OCI-LY1 (cell line): ENCODE measurements around the gene CDYL2.

Experiments used
- H2AFZ ChIP-seq: fragments of 200-600 bp; sonication (generic), shearing (Covaris generic); 2 replicates; pipeline ENCODE4 v1.6.0; 2014; ENCODE audit warnings: antibody characterized with exemption, mild to moderate bottlenecking, low read length
- H3F3A ChIP-seq: fragments of 200-600 bp; sonication (generic), shearing (Covaris generic); 2 replicates; pipeline ENCODE4 v1.6.0; 2014; ENCODE audit warnings: mild to moderate bottlenecking, antibody characterized with exemption, low read length, moderate library complexity; ENCODE audit not compliant: insufficient read depth
- H3K27ac ChIP-seq: fragments of 200-600 bp; sonication (generic); 2 replicates; pipeline ENCODE4 v1.5.1; 2014; ENCODE audit warnings: low read length, mixed run types, mild to moderate bottlenecking, low read depth; ENCODE audit not compliant: poor library complexity, severe bottlenecking
- H3K27me3 ChIP-seq: fragments of 200-600 bp; sonication (generic); 2 replicates; pipeline ENCODE4 v1.6.0; 2014; ENCODE audit warnings: antibody characterized with exemption, mild to moderate bottlenecking, low read length, moderate library complexity; ENCODE audit not compliant: insufficient read depth
- H3K36me3 ChIP-seq: fragments of 200-600 bp; sonication (generic); 2 replicates; pipeline ENCODE4 v1.6.1; 2014; ENCODE audit warnings: mild to moderate bottlenecking, antibody characterized with exemption, low read length, moderate library complexity, mixed read lengths; ENCODE audit not compliant: insufficient read depth
- H3K4me1 ChIP-seq: fragments of 200-600 bp; sonication (generic); 2 replicates; pipeline ENCODE4 v1.5.1; 2014; ENCODE audit warnings: mild to moderate bottlenecking, low read length, moderate library complexity; ENCODE audit not compliant: insufficient read depth, severe bottlenecking
- H3K4me2 ChIP-seq: fragments of 200-600 bp; sonication (generic), shearing (Covaris generic); 2 replicates; pipeline ENCODE4 v1.6.1; 2014; ENCODE audit warnings: low read length
- H3K4me3 ChIP-seq: fragments of 200-600 bp; sonication (generic); 2 replicates; pipeline ENCODE4 v1.5.1; 2014; ENCODE audit warnings: low read length, low read depth, mild to moderate bottlenecking, mixed read lengths; ENCODE audit not compliant: poor library complexity, severe bottlenecking
- H3K79me2 ChIP-seq: fragments of 200-600 bp; shearing (Covaris generic); 2 replicates; pipeline ENCODE4 v1.6.1; 2016; ENCODE audit warnings: mixed run types, low read length, mixed read lengths; ENCODE audit not compliant: insufficient read depth
- H3K9ac ChIP-seq: fragments of 200-600 bp; sonication (generic), shearing (Covaris generic); 2 replicates; pipeline ENCODE4 v1.6.1; 2014; ENCODE audit warnings: mild to moderate bottlenecking, low read length, mixed read lengths
- H3K9me2 ChIP-seq: fragments of 200-600 bp; sonication (generic), shearing (Covaris generic); 2 replicates; pipeline ENCODE4 v1.6.1; 2014; ENCODE audit warnings: low read depth, mild to moderate bottlenecking, low read length, mixed read lengths
- H3K9me3 ChIP-seq: fragments of 200-600 bp; shearing (Covaris generic); 2 replicates; pipeline ENCODE4 v1.6.1; 2014; ENCODE audit warnings: low read length, mixed read lengths
- H4K20me1 ChIP-seq: fragments of 200-600 bp; sonication (generic), shearing (Covaris generic); 2 replicates; pipeline ENCODE4 v1.6.0; 2016; ENCODE audit warnings: mild to moderate bottlenecking, low read length; ENCODE audit not compliant: insufficient read depth
- EZH2 ChIP-seq: fragments of 200-600 bp; sonication (generic), shearing (Covaris generic); IDR thresholded peaks from 2 replicates; pipeline ENCODE4 v1.8.0; 2017; ENCODE audit warnings: borderline replicate concordance, mixed run types, mild to moderate bottlenecking, antibody characterized with exemption, low read length, moderate library complexity, mixed read lengths
- TF ChIP-seq, protein P1 (sequence below): fragments of 200-600 bp; sonication (generic), shearing (Covaris generic); IDR thresholded peaks from 2 replicates; pipeline ENCODE4 v1.5.1; 2017; ENCODE audit warnings: mild to moderate bottlenecking, antibody characterized with exemption, low read length, moderate library complexity, mixed read lengths

CDYL2 gene

DNA sequence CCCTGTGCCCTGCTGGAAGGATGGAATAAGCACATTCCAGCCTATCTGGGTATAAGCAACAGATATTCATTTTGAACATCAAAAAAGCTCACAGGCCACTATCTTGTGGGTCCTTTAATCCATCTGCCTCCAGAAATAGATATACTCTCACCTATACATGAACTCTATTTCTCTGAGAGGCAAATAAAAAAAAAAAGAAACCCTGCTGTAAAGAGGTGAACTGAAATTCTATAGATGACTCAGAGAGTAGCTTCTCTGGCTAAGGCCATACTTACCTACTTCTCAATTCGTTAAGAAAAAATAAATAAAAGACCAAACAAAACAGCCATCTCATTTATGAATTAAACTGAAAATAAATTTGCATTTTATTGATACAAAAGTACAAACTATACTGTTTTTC lies 177.3 kb downstream of the CDYL2 start:
- Histone ChIP-seq H3K4me1 (no peaks in the 10 kb centered on the region), H3K4me3 (no peak overlapping the region), H3K79me2 (no peaks in the 10 kb centered on the region), H3K4me2 (no peak overlapping the region), H3K27me3 (0 out of 2 replicates have a peak, but pooled peaks cover 3% of the 10 kb centered on the region), H3K9me2 (no peaks in the 10 kb centered on the region), H3K9ac (no peak overlapping the region), H3K36me3 (no peaks in the 10 kb centered on the region), H3K9me3 (no peaks in the 10 kb centered on the region), H2AFZ (no peak overlapping the region), H3K27ac (no peak overlapping the region), H3F3A (no peaks in the 10 kb centered on the region), H4K20me1 (no peaks in the 10 kb centered on the region)
- TF ChIP-seq EZH2 = no peak
- TF ChIP-seq, protein P1, sequence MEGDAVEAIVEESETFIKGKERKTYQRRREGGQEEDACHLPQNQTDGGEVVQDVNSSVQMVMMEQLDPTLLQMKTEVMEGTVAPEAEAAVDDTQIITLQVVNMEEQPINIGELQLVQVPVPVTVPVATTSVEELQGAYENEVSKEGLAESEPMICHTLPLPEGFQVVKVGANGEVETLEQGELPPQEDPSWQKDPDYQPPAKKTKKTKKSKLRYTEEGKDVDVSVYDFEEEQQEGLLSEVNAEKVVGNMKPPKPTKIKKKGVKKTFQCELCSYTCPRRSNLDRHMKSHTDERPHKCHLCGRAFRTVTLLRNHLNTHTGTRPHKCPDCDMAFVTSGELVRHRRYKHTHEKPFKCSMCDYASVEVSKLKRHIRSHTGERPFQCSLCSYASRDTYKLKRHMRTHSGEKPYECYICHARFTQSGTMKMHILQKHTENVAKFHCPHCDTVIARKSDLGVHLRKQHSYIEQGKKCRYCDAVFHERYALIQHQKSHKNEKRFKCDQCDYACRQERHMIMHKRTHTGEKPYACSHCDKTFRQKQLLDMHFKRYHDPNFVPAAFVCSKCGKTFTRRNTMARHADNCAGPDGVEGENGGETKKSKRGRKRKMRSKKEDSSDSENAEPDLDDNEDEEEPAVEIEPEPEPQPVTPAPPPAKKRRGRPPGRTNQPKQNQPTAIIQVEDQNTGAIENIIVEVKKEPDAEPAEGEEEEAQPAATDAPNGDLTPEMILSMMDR = no peak

DNA sequence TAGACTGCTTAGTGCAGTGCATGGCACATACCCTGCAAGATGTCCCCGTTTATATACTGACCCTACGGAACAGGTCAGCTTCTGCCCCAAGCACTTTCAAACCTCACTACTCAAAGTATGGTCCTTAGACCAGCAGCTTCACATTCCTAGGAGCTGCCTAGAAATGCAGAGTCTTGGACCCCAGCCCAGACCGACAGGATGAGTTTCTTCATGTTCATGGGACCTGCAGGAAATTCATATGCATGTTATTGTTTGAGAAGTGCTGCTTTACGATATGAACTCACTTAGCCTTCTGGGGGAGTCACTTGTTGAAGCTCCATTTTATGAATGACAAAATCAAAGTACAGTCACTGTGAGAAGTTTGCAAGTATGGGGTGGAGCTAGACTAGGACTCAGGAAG lies 181.0 kb downstream of the CDYL2 start:
- Histone ChIP-seq H3K9me3 (no peaks in the 10 kb centered on the region), H3K4me2 (no peak overlapping the region), H3K4me3 (no peak overlapping the region), H3F3A (no peaks in the 10 kb centered on the region), H3K36me3 (no peaks in the 10 kb centered on the region), H3K4me1 (no peaks in the 10 kb centered on the region), H3K9me2 (no peaks in the 10 kb centered on the region), H4K20me1 (no peaks in the 10 kb centered on the region), H2AFZ (no peak overlapping the region), H3K9ac (no peak overlapping the region), H3K27ac (no peak overlapping the region), H3K27me3 (0 out of 2 replicates have a peak, but pooled peaks cover 3% of the 10 kb centered on the region), H3K79me2 (no peaks in the 10 kb centered on the region)
- TF ChIP-seq, protein P1 = no peak
- no peak for TF ChIP-seq EZH2

DNA sequence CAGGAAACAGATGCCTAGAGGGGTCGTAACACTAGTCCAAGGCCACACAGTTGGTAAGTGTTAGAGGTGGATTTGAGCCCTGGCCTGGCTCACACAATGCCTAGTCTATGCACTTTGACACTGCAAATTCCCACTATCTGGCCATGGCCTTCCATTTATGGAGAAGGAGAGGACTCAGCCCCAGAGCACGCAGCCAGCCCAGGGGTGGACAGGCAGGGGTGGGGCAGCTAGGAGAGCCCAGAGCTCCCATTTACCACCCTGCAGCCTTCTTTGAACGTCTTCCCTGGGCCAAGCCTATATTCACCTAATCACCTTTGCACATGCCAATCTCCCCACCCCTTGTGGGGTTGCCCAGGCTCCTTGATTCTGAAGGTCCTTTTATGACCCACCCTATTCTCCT lies 182.4 kb downstream of the CDYL2 start:
- Histone ChIP-seq H2AFZ (no peak overlapping the region), H3K27me3 (0 out of 2 replicates have a peak, but pooled peaks cover 3% of the 10 kb centered on the region), H3K4me2 (no peak overlapping the region), H4K20me1 (no peaks in the 10 kb centered on the region), H3K9me3 (no peaks in the 10 kb centered on the region), H3K4me3 (no peak overlapping the region), H3K4me1 (no peaks in the 10 kb centered on the region), H3K36me3 (no peaks in the 10 kb centered on the region), H3K9ac (no peak overlapping the region), H3K9me2 (no peaks in the 10 kb centered on the region), H3K79me2 (no peaks in the 10 kb centered on the region), H3F3A (no peaks in the 10 kb centered on the region), H3K27ac (no peak overlapping the region)
- TF ChIP-seq, protein P1 = no peak
- no peak for TF ChIP-seq EZH2
